ELR (cell line): ENCODE data around the gene MARCO.
"Not testable (repeated sequence)": the region's sequence is repeated elsewhere in the genome, so short reads cannot be mapped to it uniquely, and the experiment has no call there.

Source experiments
- DNase-seq: peaks from one replicate; pipeline ENCODE4 v3.0.0-alpha.2; 2015; ENCODE audit warnings: low read depth

The MARCO gene

DNA sequence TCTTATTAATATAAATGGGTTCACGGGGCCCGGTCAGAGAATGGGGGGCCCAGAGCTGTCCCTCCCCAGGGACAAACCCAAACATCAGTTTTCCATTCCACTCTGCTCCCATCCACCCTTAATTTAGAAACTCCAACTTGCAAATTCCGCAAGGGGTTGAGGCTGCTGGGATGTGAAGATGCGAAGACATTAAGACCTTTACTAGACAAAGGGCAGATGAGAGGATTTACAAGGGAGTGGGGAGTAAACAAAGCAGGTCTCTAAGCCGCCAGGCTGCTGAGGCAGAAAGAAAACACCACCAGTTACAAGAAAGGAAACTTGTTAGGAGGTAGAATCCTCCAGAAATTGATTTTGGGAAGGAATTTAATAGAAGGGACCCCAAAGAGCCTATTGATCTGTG, 33.1 kb downstream of the MARCO start:
- no peak for DNase-seq

DNA sequence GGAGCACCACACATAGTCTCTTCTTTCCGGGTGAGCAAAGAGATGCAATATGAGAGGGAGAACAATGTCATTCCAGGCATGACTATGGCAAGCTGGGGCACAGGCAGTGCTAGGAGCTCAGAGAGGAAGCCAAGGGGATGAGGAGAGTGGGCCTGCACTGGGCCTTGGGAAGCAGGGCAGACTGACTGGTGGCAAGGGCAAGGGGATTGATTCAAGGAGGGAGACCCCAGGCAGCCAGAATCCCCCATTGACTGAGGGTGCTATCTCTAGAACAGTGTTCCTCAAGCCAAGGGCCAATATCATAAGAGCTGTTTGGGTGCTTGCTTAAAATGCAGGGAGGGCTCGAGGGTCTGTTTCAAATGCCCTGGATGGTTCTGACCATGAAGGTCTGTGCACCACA, 36.1 kb downstream of the MARCO start:
- DNase-seq: no peak

DNA sequence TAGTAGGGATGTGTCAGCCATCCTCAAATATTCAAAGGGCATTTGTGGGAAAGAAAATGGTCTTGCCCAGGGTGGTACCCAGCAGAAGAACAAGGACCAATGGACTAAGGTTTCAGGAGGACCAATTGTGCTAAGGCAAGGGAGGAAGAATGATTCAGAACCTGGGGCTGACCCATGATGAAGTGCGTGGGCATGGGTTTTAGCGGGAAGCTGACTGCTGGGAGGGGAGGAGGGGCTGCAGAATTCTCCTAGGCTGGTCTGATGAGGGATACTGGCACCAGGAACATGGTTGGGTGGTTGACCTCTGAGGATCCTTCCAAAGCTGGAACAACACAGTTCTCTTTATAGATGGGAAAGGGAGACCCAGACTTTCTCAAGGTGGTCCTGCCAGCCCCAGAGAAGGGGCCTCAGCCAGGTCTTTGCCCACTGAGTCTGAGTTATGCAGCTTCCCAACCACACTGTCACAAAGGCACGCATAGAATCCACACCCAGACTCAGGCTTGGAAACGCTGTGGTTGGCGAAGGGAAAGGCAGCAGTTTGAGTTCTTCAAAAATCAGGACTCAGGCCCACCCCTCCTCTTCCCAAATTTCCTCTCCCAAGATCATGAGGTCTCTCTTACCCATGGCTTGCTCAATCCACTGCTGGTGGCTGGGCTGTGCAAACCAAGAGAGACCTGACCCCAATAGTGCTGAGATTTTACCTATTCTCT, 37.3 kb downstream of the MARCO start:
- no peak for DNase-seq

DNA sequence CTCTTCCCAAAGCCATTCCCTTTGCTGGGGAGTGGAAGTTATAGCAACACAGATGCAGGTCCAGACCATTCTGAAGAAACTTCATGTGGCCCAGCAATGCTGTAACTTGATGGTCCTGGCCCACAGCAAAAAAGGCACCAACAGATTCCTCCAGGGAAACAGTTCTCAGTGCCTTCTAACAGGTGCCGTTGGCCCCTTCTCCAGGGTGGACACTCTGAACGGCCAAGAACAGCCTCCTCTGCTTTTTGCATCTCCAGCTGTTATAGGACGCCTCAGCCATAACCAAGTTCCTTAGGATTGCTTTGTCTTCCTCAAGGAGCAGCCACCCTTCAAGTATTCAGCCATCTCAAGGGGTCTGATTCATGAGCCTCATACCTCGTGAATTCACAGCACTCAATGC, 38.0 kb downstream of the MARCO start:
- no peak for DNase-seq

DNA sequence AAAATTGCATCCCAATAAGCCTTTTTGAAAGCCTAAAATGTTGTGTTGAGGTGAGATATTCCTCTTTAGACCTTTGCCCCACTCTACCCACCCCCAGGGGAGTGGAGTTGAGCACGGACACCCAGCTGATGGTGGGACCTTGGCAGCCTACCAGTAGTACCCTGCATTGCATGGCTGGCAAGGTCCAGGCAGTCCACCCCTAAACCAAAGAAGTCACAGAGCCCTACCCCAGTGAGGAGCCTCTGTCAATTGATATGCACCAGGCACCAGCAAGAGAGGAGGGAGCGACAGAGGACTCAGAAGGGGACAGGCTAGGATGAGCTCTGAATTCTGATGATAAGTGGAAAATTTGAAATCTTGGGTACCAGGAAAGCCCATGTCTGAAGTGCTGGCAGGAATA, 38.6 kb downstream of the MARCO start:
- no peak for DNase-seq

DNA sequence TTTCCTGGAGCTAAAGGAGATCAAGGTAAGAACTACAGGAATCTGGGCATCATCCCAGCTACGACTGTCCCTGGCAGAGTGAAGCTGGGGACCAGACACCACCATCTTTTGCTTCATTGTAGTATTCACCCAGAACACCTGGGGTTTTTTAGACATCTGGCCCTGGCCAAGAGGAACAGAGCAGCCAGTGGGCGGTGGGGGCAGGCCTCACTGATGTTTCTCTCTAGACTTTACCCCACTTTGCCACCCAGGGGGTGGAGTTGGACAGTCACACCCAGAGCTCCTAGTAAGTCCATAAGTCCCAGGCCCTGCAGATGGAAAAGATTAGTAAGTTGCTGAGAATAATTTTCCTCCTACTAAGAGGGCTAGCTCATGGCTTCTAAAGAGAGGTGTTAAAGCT, 39.6 kb downstream of the MARCO start:
- no peak for DNase-seq

DNA sequence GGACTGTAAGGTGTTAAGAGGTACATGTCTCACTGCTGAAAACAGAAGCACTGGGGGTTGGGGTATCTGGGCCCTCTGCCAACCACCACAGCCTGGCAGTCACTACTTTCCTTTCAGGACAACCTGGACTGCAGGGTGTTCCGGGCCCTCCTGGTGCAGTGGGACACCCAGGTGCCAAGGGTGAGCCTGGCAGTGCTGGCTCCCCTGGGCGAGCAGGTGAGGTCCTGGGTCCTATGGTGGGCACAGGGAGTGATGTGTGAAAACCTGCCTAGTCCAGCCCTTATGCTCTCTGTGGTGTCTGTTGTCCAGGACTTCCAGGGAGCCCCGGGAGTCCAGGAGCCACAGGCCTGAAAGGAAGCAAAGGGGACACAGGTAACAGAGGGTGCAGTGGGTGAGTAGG, 40.0 kb downstream of the MARCO start:
- no peak for DNase-seq

DNA sequence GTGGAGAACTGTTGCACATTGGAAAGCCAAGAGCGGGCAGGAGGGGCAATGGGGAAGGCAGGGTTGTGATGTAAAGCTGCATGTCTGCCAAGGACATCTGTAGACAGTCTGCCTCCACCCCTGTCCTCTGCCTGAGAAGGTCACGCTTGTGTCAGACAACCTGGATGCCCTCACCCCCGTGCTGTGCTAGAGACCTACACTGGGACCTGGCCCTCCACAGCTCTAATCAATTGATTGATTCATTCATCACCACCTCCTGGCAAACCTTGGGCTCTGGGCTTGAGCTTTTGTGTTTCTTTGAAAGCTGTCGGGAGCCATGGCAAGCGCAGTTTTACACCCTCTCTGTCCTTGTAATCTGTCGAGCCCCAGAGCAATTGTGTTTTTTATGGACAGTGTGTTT, 41.1 kb downstream of the MARCO start:
- DNase-seq: no peak

DNA sequence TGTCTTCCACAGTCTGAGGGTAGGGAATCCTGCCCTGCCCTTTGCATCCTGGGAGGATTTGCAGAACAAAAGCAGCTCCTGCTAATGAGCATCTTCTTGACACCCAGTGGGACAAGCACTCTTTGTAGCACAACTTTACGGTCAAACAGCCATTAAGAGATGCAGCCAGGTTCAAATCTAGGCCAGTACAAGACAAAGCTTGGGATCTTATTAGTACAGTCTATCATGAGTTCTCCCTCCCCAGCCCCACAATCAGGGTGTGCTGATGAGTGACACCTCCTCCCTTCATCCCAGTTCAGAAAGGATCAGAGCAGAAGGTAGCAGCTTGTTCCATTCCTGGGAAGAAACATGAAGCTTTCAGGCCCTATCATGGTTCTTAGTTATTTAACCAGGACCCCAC, 41.9 kb downstream of the MARCO start:
- DNase-seq: no peak

DNA sequence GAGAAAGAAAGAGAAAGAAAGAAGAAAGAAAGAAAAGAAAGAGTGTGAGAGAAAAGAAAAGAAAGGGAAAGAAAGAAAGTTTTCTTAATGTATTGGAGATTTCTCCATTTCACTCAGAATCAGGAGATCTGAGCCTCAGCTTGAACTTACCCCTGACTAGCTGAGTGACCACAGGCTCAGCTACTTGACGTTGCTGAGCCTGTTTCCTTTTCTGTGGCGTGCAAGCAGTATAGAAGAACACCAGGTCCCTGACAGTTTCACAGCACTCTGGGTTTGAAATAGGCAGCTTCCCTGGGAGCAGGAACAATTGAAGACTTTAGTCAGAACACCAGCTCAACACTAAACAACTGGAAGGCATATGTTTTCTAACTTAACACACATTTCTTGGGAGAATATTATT, 44.7 kb downstream of the MARCO start:
- no peak for DNase-seq

DNA sequence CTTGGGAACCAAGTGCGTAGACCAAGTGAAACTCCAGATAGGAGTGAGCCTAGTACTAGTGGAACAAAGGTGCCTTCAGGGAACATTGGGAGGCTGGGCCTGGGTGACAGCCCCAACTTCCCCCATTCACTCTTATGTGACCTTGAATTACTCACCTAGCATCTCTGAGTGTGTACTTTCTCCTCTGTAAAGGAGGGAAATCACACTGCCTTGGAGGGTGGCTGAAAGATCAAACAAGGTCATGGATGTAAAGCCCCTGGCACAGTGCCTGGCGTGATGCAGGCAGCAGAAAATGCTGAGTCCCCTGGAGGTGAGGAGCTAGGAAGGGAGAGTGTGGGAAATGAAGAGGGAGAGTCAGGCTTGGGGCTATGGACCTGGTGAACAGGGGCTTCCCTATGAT, 45.9 kb downstream of the MARCO start:
- DNase-seq: no peak

DNA sequence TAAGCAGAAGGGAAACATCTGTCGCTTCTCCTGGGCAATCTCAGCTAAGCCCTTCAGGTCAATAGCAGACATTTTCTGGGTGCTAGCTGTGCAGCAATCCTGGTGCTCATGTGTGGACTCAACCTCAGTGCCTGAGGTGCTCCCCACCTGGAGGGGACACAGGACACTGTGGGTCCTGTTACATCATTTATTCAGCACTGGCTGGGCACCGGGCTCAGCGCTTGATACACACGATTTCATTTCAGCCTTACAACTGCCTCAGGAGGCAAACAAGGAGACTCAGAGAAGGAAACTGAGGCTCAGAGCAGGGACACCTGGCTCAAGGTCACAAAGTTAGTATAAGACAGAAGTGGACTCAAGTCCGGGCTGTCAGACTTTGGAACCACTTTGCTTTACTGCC, 46.7 kb downstream of the MARCO start:
- no peak for DNase-seq

DNA sequence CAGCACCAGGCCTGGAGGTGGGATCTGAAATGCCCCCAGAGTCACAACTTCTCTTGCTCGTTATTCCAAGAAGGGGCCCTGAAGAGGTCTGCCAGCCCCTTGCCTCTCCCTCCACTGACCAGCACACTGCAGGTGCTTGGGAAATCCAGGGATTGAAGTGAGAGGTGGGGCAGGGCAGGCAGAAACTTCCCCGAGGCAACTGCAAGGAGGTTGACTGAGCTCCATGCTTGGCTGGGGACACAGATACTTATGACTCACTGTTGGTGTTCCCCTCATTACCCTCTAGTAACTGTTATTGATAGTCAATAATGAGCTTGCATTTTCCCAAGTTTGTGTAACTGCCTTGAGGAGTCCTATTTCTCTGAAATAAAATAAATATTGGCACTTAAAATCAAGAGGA, 47.5 kb downstream of the MARCO start:
- DNase-seq: no peak

DNA sequence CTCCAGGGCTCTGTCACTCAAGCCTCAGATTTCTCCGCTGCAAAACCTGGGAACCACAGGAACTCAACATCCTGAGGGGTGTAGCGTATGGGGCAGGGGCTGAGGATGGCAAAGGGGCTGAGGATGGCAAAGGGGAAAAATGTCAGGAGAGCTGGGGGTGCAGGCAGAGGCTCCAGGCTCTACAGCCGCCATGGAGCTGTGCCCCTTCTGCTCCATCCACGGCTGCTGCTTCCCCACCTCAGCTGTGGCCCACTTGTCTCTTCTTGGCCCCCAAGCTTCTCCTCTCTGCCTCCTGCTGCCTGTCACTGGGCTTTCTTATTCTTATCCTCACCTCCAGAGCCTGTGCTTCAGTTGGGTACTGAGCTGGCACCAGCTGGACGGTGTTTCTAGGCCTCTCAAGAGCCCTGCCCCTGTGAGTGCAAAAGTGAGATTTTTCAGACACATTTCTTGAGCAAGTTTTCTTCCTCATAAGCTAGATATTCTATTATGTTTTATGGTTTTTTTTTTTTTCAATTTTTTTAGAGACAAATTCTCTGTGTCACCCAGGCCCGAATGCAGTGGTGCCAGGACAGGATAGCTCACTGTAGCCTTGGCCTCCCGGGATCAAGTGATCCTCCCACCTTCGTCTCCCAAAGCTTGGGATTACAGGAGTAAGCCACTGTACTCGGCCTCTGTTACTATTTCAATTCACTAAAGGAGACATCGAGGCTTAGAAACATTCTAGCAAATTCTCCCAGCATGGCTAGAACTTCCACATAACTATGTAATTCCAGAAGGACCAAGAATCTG, 49.0 kb downstream of the MARCO start:
- DNase-seq: no peak

DNA sequence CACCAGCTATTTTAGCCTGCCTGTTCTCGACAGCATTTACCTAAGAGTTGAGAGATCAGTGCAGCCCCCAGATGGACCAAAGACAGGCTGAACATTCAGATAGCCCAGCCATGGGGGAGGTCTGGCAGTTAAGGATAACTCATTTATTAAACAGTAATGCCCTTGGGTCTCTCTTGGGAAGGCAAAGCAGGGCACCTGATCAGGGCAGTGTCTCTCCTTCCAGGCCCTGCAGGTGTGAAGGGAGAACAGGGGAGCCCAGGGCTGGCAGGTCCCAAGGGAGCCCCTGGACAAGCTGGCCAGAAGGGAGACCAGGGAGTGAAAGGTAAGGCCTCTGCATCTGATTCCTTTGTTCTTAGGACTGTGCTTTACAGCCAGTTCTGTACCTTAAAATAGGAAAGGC, 49.6 kb downstream of the MARCO start:
- DNase-seq: no peak

DNA sequence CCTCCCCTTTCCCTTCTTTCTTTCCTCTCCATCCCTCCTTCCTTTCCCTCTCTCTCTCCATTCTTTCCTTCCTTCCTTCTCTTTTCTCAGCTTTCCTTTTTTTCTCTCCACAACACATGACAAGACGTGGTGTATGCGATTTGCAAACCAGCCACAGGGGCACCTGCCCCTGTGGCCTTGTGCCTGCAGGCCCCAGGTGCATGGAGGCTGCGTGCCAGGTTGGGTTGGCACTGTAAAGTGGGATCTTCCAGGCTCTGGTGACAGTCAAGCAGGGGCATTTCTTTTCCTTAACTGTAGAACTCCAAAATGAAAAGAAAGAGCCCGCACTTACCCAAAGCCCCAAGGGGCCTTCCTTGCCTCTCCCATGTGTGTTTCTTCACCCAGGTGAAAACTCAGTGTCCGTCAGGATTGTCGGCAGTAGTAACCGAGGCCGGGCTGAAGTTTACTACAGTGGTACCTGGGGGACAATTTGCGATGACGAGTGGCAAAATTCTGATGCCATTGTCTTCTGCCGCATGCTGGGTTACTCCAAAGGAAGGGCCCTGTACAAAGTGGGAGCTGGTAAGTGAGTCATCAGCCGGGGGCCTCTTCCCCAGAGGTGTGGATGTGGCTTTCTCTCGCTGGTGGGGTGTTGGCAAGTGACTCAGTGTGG, 50.9 kb downstream of the MARCO start:
- peak; percentile 14 for DNase-seq

DNA sequence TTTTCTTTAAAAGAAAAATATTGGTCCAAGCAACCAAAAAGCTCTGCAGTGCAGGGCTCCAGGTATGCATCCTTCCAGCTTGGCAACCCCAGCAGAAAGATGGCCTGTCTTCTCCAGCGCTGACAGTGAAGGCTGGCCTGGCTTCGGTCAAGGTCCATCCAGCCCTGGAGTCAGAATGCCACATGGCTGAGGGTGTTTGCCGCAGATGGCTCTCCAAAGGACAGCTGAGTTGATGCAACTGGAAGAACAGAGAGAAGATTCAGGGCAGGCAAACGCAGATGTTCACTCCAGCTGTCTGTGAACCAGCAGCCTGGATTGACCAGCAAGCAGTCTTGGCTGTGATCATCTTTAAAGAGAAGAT, 51.4 kb downstream of the MARCO start:
- DNase-seq: no peak

DNA sequence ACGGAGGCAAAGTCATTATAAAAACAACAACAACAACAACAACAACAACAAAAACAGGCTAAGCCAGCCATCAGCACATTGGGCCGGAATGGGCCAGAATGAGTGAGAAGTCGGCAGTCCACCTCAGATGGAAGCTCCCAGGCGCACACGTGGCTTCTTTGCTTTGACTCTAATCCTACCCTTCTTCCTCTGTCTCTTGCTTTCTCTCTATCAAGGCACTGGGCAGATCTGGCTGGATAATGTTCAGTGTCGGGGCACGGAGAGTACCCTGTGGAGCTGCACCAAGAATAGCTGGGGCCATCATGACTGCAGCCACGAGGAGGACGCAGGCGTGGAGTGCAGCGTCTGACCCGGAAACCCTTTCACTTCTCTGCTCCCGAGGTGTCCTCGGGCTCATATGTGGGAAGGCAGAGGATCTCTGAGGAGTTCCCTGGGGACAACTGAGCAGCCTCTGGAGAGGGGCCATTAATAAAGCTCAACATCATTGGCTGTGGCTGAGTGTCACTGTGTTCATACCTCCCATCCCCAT, 52.2 kb downstream of the MARCO start:
- DNase-seq: no peak

DNA sequence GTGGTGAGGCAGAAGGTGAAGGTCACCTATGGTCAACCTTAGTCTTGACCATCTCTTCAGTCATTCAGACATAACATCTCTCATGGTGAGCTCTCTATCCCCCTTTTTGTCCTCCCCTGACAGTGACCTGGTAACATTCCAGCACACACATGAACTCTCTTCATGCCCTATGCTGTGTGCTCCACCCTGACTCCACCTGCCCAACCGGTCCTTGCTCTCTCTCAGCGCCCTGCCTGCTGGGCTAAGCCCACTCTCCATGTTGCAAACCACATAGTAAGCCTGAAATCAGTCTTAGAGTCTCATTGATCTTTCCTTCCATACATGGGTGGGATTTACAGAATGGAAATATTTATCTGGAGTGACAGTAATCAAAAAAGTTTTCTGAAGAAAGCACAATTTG, 52.8 kb downstream of the MARCO start:
- no peak for DNase-seq

DNA sequence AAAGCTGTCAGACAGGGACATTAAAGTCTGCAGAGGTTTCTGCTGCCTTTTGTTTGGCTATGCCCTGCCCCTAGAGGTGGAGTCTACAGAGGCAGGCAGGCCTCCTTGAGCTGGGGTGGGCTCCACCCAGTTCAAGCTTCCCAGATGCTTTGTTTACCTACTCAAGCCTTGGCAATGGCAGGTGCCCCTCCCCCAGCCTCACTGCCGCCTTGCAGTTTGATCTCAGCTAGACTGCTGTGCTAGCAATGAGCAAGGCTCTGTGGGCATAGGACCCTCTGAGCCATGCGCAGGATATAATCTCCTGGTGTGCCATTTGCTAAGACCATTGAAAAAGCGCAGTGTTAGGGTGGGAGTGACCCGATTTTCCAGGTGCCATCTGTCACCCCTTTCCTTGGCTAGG, 61.9 kb downstream of the MARCO start:
- not testable (repeated sequence) for DNase-seq

DNA sequence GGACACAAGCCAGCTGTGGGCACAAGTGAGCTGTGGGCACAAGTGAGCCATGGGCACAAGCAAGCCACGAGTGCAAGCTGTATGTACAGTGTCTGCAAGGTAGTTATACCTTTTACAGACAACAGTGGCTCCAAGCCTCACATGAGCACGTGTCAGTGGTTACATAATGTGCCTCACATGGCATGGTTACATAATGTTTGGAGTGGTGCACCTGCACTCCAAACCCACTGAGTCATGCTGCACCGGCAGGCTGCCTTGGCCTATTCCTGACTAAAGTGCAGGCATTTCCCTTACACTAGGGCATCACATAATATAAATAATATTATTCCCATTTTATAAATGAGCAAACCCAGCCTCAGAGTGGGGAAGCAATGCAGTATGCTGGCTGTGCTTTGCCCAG, 62.6 kb downstream of the MARCO start:
- no peak for DNase-seq

DNA sequence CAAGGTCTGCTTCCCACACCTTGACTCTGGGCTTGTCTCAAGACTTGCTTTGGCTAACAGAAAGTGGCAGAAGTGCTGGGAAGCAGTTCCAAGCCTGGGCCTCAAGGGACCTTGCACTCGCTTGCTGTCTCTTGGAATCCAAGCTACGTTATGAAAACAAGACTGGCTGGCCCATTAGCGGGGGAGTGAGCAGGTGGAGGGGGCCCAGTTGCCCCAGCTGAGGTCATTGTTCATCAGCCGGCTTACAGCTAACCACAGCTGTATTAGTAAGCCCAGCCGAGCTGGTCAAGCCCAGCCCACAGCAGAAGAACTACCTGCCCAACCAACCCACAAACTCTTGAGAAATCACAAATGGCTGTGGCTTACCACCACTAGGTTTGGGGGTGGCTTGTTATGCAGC, 63.1 kb downstream of the MARCO start:
- DNase-seq: no peak

DNA sequence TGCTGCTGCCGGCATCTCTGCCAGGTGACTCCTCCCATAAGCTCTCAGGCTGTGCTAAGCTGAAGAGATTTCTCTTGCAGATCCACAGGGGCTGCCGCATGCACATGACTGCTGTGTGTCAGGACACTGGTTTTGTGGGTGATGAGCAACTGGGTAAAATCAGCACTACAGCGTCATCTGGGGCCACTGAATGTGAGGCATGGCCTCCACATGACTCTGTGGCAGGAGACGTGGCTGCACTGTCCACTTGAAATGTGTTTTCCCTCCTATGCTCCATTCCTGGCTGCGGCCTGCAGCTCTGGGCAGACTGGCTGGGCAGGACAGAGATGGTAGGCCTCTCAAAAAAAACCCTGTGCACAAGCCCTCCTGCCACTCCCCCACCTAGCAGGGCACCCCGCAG, 63.6 kb downstream of the MARCO start:
- DNase-seq: no peak
